Fibroblast of pulmonary artery (primary cell): ENCODE results near the gene NFYA.

Source experiments
- DNase-seq: peaks from one replicate; pipeline ENCODE4 v3.0.0-alpha.2; 2010; ENCODE audit warnings: low read depth
- H3K4me3 ChIP-seq: replicated peaks from 2 replicates; pipeline ENCODE4 v1.5.1; 2011; ENCODE audit warnings: low read depth, mild to moderate bottlenecking, control low read depth, low read length, moderate library complexity
- TF ChIP-seq, protein P1 (sequence below): IDR thresholded peaks from 2 replicates; pipeline ENCODE4 v1.5.1; 2011; ENCODE audit warnings: mild to moderate bottlenecking, control low read depth, low read length, inconsistent platforms; ENCODE audit errors: missing control alignments

Gene NFYA

DNA sequence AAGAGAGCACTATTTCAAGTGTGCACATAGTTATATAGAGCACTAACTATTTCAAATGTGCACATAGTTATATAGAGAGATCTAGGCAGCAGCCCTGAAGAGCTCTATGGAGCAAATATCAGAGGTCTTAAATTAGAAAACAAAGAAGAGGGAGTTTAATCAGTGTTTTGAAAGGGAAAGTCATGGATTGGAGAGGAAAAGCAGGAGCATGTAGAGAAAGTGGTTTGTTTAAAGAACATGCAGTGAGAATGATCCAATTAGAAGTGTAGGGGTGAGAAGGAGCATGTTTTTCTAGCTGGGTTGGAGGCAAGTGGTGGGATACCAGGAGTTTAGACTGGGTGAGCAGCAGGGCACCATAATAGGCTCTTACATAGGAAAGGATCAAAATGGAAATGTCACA lies 64.1 kb downstream of the NFYA start:
- no peak overlapping the region for H3K4me3 ChIP-seq
- no peak for DNase-seq
- TF ChIP-seq, protein P1, sequence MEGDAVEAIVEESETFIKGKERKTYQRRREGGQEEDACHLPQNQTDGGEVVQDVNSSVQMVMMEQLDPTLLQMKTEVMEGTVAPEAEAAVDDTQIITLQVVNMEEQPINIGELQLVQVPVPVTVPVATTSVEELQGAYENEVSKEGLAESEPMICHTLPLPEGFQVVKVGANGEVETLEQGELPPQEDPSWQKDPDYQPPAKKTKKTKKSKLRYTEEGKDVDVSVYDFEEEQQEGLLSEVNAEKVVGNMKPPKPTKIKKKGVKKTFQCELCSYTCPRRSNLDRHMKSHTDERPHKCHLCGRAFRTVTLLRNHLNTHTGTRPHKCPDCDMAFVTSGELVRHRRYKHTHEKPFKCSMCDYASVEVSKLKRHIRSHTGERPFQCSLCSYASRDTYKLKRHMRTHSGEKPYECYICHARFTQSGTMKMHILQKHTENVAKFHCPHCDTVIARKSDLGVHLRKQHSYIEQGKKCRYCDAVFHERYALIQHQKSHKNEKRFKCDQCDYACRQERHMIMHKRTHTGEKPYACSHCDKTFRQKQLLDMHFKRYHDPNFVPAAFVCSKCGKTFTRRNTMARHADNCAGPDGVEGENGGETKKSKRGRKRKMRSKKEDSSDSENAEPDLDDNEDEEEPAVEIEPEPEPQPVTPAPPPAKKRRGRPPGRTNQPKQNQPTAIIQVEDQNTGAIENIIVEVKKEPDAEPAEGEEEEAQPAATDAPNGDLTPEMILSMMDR: no peak

DNA sequence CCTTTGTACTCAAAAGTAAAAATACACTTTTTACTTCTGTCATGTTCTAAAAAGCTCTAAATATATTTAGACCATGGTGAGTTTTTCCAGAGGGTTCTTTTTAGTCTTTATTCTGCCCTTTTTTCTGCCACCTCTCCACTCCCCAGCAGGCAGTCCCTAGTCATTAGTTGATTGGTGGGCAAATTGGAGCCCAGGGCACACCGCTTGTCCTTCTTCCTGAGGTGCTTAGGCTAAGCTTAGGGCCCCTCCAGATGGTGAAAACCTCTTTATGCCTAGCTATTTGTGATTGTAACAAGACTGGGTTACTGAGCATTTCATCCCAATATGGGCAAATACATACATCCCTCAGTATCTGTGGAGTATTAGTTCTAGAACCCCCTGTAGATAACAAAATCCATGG lies 75.1 kb downstream of the NFYA start:
- TF ChIP-seq, protein P1: no peak
- no peak overlapping the region for H3K4me3 ChIP-seq
- DNase-seq: no peak
